GM18502 (cell line): ENCODE data around the gene SLC19A1.

ENCODE experiments used
- ATAC-seq: cut with Tn5 transposase; IDR thresholded peaks from one replicate; pipeline ENCODE4 v1.9.1; 2021; ENCODE audit warnings: mild to moderate bottlenecking; ENCODE audit not compliant: unreplicated experiment, poor library complexity

Gene SLC19A1

GRCh38 chr21:45473496-45474322 is 68.5 kb downstream of the SLC19A1 start:
- no peak for ATAC-seq

GRCh38 chr21:45472445-45473365 is 69.5 kb downstream of the SLC19A1 start:
- no peak for ATAC-seq

- no peak for ATAC-seq
These were observed 70.6 kb downstream of the SLC19A1 start for GRCh38 chr21:45471525-45472221.

GRCh38 chr21:45470773-45471524 is 71.3 kb downstream of the SLC19A1 start:
- ATAC-seq: no peak

GRCh38 chr21:45470087-45470515 is 72.1 kb downstream of the SLC19A1 start:
- ATAC-seq: no peak

GRCh38 chr21:45469273-45470086 is 72.8 kb downstream of the SLC19A1 start:
- no peak for ATAC-seq

GRCh38 chr21:45468971-45469272 is 73.3 kb downstream of the SLC19A1 start:
- ATAC-seq: no peak

GRCh38 chr21:45468051-45468970 is 73.9 kb downstream of the SLC19A1 start:
- ATAC-seq: no peak

- ATAC-seq: no peak
These were observed 74.9 kb downstream of the SLC19A1 start for GRCh38 chr21:45467221-45467779.

GRCh38 chr21:45466330-45467220 is 75.7 kb downstream of the SLC19A1 start:
- ATAC-seq: no peak

GRCh38 chr21:45465611-45466329 is 76.5 kb downstream of the SLC19A1 start:
- ATAC-seq: no peak

- no peak for ATAC-seq
These were observed 77.1 kb downstream of the SLC19A1 start for GRCh38 chr21:45465105-45465504.

- no peak for ATAC-seq
These were observed 77.9 kb downstream of the SLC19A1 start for GRCh38 chr21:45464309-45464708.

- ATAC-seq: no peak
These were observed 78.4 kb downstream of the SLC19A1 start for GRCh38 chr21:45463871-45464270.

GRCh38 chr21:45461806-45462341 is 80.4 kb downstream of the SLC19A1 start:
- ATAC-seq: no peak

- no peak for ATAC-seq
These were observed 80.9 kb downstream of the SLC19A1 start for GRCh38 chr21:45461369-45461750.
